ENCODE results near the gene CXCL12.

CXCL12 gene

DNA sequence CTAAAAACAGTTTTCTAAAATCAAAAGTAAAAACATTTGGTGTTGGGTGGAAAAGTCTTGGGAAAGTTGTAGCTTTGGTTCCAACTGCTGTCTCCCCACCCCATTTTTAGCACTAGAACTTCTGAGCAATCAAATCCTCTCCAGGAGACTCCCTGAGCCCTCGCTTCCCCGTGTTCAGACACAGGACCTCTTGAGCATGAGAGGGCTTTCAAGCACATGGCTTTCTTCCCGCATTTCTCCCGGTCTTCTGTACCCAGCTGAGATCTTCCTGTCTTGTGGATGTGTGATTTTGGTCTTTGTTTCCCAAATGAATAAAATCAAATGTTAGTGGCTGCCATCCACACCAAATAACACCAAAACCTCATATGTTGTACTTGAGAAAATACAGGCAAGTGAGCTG lies 5.0 kb downstream of the CXCL12 start:
- TF ChIP-seq, protein P1, sequence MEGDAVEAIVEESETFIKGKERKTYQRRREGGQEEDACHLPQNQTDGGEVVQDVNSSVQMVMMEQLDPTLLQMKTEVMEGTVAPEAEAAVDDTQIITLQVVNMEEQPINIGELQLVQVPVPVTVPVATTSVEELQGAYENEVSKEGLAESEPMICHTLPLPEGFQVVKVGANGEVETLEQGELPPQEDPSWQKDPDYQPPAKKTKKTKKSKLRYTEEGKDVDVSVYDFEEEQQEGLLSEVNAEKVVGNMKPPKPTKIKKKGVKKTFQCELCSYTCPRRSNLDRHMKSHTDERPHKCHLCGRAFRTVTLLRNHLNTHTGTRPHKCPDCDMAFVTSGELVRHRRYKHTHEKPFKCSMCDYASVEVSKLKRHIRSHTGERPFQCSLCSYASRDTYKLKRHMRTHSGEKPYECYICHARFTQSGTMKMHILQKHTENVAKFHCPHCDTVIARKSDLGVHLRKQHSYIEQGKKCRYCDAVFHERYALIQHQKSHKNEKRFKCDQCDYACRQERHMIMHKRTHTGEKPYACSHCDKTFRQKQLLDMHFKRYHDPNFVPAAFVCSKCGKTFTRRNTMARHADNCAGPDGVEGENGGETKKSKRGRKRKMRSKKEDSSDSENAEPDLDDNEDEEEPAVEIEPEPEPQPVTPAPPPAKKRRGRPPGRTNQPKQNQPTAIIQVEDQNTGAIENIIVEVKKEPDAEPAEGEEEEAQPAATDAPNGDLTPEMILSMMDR (IDR thresholded peaks at IDR 0.05; ENCODE audit: insufficient read depth, missing control alignments), result no peak
- FAIRE-seq, result no peak
- no peak for DNase-seq (ENCODE audit: insufficient read length, low spot score)

DNA sequence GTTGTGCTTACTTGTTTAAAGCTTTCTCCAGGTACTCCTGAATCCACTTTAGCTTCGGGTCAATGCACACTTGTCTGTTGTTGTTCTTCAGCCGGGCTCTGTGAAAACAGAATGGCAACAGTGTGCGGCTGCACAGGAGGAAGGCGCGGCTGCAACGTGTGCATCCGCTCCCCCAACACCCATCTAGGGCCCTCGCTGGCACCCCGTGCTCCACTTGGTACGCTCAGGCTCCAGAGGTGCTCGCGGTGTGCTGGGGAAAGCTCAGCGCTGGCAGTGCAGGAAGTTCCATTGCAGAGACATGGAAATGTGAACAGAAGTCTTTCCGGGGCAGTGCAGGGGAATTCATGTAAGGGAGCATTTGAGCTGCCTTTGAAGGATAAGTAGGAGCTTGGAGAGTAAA lies 6.3 kb downstream of the CXCL12 start:
- TF ChIP-seq, protein P1 (IDR thresholded peaks at IDR 0.05; ENCODE audit: insufficient read depth, missing control alignments), result no peak
- FAIRE-seq, result no peak
- no peak for DNase-seq (ENCODE audit: insufficient read length, low spot score)

DNA sequence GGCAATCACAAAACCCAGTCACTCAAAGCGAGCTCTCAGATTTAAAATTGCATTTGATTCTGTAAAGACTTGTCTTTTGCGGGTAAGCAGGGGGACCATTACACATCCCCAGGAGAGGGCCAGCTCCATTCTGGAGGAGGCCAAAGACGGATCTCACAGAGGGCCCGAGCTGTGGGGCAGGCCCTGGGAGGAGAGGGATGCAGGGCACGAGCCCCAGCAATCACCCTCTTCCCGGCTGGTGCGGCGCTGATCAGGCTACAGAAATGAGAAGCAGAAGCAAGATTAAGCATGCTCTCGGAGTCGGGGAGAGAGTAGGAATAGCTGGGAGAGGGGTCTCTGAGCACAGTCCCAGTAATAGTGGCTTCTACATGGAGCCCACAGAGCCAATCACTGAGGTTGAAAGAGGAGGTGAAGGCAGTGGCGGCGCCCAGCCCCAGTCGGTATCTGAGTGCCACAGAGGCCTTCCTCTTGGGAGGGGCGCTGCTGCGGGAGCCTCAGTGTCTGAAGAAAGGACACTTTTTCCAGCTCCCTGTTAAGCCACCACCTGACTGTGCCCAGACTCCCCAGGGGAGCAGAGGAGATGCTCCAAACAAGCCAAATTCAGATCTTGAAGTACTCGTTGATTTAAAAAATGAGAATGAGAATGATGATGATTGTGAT lies 7.1 kb downstream of the CXCL12 start:
- FAIRE-seq, result no peak
- no peak for DNase-seq (ENCODE audit: insufficient read length, low spot score)
- TF ChIP-seq, protein P1 (IDR thresholded peaks at IDR 0.05; ENCODE audit: insufficient read depth, missing control alignments), result no peak

DNA sequence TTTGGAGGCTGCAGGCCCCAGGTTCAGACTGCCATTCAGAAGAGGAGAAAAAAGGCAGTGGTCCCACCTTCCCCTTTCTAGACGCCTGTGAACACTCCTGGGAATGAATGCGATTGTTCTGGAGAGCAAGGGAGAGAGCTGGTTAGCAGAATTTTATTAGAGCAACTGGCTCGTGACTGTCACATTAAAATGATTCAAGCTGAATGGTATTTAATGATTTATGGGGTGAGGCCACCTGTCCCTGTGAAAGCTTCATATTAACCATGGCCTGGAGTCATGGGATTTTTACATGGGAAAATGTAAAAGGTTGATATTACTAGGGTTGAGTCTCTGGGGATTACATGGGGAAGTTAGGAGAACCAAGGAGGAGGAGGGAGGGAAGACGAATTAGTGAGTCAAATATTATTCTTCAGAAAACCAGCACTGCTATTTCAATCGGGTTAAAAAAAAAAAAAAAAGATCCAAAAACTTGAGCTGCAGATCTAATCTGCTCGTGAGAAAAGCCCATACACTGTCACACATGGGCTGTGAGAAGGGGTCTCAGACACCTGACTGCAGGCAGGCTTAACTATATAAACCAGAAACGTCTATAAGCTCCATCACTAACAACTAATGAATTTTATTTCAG lies 8.3 kb downstream of the CXCL12 start:
- FAIRE-seq (no peak), DNase-seq (ENCODE audit: insufficient read length, low spot score) (no peak)
- TF ChIP-seq, protein P1 (IDR thresholded peaks at IDR 0.05; ENCODE audit: insufficient read depth, missing control alignments), result no peak

DNA sequence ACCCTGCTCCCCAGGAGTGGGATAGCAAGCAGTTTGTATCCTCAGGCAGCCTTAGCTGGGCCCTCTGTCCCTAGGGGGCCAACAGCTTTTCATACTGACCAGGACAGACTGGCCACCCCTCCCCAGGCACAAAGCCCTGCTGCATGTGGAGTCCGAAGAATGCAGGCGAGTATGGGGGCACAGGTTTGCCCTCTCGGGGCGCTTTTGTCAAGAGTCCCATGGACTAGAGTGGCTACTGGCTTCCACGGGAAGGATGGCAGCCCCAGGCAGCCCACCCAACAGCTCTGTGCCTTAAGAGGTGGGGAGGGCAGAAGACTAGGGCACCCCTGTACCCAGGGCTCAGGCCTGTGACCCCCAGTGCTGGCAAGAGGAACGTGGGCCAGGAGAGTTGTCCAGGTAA lies 10.7 kb downstream of the CXCL12 start:
- DNase-seq (ENCODE audit: insufficient read length, low spot score) (no peak), FAIRE-seq (no peak)
- TF ChIP-seq, protein P1 (IDR thresholded peaks at IDR 0.05; ENCODE audit: insufficient read depth, missing control alignments), result no peak

DNA sequence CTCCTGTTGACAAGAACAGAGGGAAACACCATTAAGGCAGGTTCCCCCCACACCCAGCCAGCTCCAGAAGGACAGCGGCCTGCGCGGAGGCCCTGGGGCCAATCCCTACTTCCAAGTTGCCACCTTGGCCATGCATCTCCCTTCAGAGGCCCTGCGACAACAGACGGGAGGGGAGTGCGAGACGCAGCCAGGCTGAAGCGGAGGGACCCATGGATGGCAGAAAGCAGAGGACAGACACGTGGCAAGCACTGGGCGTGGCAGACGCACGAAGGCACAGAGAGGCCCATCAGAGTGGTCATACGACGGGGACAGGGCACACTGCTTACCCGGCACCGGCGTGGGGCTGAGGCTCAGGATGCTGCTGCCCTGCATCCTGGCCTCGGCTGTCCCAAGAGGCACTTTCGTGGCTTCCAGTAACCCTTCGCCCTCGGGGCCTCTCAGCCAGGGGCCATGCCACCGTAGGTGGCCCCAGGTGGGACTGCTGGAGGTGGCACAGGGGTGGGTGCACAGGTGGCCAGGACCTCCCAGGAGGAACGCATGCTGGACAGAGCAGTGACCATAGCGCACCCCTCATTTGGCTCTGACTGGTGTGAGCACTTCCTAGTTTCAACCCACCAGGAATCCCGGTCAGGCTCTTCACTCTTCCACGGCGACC lies 11.4 kb downstream of the CXCL12 start:
- DNase-seq (ENCODE audit: insufficient read length, low spot score), result no peak
- TF ChIP-seq, protein P1 (IDR thresholded peaks at IDR 0.05; ENCODE audit: insufficient read depth, missing control alignments), result no peak
- FAIRE-seq, result no peak

DNA sequence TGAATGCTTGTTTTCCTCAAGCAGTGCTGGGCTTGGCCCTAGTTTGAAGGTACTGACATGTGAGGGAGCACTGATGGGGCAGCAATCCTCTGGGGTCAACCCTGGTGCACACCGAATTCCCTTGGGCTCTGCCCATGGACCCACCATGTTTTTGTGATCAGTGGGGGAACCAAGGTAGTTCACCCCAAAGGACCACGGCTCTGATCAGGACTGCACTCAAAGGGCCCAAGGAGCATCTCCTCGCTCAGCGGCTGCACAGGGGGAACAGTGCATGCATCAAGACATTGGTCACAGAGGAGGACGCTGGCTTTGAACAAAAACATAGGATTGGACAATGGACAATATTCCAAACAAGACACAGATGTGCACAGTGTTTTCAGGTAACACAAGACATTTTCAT lies 12.7 kb downstream of the CXCL12 start:
- no peak for FAIRE-seq
- TF ChIP-seq, protein P1 (IDR thresholded peaks at IDR 0.05; ENCODE audit: insufficient read depth, missing control alignments), result no peak
- no peak for DNase-seq (ENCODE audit: insufficient read length, low spot score)
